NT2/D1 (cell line): ENCODE results near the gene PSMD1.
"Not testable (repeated sequence)": the region's sequence is repeated elsewhere in the genome, so short reads cannot be mapped to it uniquely, and the experiment has no call there.

Source experiments
- DNase-seq: peaks from one replicate; pipeline ENCODE4 v3.0.0-alpha.2; 2011; ENCODE audit warnings: low read depth, low spot score
- H3K27me3 ChIP-seq: 2 replicates; pipeline ENCODE4 v1.6.0; 2011; ENCODE audit warnings: mild to moderate bottlenecking; ENCODE audit not compliant: insufficient read length, insufficient read depth
- H3K36me3 ChIP-seq: 2 replicates; pipeline ENCODE4 v1.6.1; 2011; ENCODE audit warnings: mild to moderate bottlenecking, low read length, mixed read lengths; ENCODE audit not compliant: insufficient read depth, insufficient read length
- H3K4me1 ChIP-seq: 2 replicates; pipeline ENCODE4 v1.5.1; 2011; ENCODE audit not compliant: insufficient read depth, insufficient read length
- H3K4me3 ChIP-seq: 2 replicates; pipeline ENCODE4 v1.5.1; 2011; ENCODE audit warnings: low read depth; ENCODE audit not compliant: insufficient read length
- H3K9ac ChIP-seq: 2 replicates; pipeline ENCODE4 v1.6.0; 2011; ENCODE audit warnings: low read depth; ENCODE audit not compliant: insufficient read length
- H3K9me3 ChIP-seq: 2 replicates; pipeline ENCODE4 v1.5.1; 2011; ENCODE audit warnings: mild to moderate bottlenecking, low read length; ENCODE audit not compliant: insufficient read depth
- SUZ12 ChIP-seq: IDR thresholded peaks from 2 replicates; pipeline ENCODE4 v1.6.1; 2011; ENCODE audit not compliant: insufficient read length, insufficient read depth; ENCODE audit errors: extremely low read depth
- YY1 ChIP-seq: IDR thresholded peaks from 2 replicates; pipeline ENCODE4 v1.6.1; 2011; ENCODE audit not compliant: insufficient read length, insufficient read depth
- ZNF274 ChIP-seq: IDR thresholded peaks from 2 replicates; pipeline ENCODE4 v1.6.1; 2011; ENCODE audit warnings: mild to moderate bottlenecking, low read depth, low read length

PSMD1 gene

GRCh38 chr2:231169488-231169887 lies 112.8 kb downstream of the PSMD1 start:
- Histone ChIP-seq H3K4me3 (no peak overlapping the region), H3K27me3 (no peaks in the 10 kb centered on the region), H3K9me3 (no peaks in the 10 kb centered on the region), H3K4me1 (no peaks in the 10 kb centered on the region), H3K9ac (no peak overlapping the region), H3K36me3 (peaks cover 88% of the 10 kb centered on the region)
- no peak for DNase-seq
- TF ChIP-seq SUZ12 (no peak), ZNF274 (no peak), YY1 (no peak)

- DNase-seq, result no peak
- H3K9ac ChIP-seq, result no peak overlapping the region
- H3K4me1 ChIP-seq, result no peaks in the 10 kb centered on the region
- H3K36me3 ChIP-seq, result peaks cover 88% of the 10 kb centered on the region
- TF ChIP-seq YY1, result no peak
- no peak overlapping the region for H3K4me3 ChIP-seq
- H3K9me3 ChIP-seq, result no peaks in the 10 kb centered on the region
- H3K27me3 ChIP-seq, result no peaks in the 10 kb centered on the region
Observed at GRCh38 chr2:231170055-231170454, 113.4 kb downstream of the PSMD1 start.

GRCh38 chr2:231172025-231172424 lies 115.4 kb downstream of the PSMD1 start:
- H3K4me3 ChIP-seq, result no peak overlapping the region
- H3K4me1 ChIP-seq, result no peaks in the 10 kb centered on the region
- TF ChIP-seq ZNF274, result no peak
- TF ChIP-seq SUZ12, result no peak
- no peak for TF ChIP-seq YY1
- H3K9ac ChIP-seq, result no peak overlapping the region
- H3K9me3 ChIP-seq, result no peaks in the 10 kb centered on the region
- H3K27me3 ChIP-seq, result no peaks in the 10 kb centered on the region
- no peak for DNase-seq
- H3K36me3 ChIP-seq, result peaks cover 71% of the 10 kb centered on the region

GRCh38 chr2:231174211-231174651 lies 117.6 kb downstream of the PSMD1 start:
- Histone ChIP-seq H3K36me3 (peaks cover 57% of the 10 kb centered on the region), H3K9ac (no peak overlapping the region), H3K27me3 (no peaks in the 10 kb centered on the region), H3K4me1 (no peaks in the 10 kb centered on the region), H3K9me3 (no peaks in the 10 kb centered on the region), H3K4me3 (no peak overlapping the region)
- TF ChIP-seq SUZ12, result no peak
- DNase-seq, result no peak

GRCh38 chr2:231176066-231176465 lies 119.4 kb downstream of the PSMD1 start:
- Histone ChIP-seq H3K4me3 (no peak overlapping the region), H3K9ac (no peak overlapping the region), H3K27me3 (no peaks in the 10 kb centered on the region), H3K4me1 (peaks cover 3% of the 10 kb centered on the region), H3K36me3 (peaks cover 41% of the 10 kb centered on the region), H3K9me3 (no peaks in the 10 kb centered on the region)
- TF ChIP-seq SUZ12 (no peak), ZNF274 (no peak)
- no peak for DNase-seq

GRCh38 chr2:231177156-231178025 lies 120.7 kb downstream of the PSMD1 start:
- Histone ChIP-seq H3K4me1 (peaks cover 3% of the 10 kb centered on the region), H3K27me3 (no peaks in the 10 kb centered on the region), H3K9me3 (no peaks in the 10 kb centered on the region), H3K36me3 (peaks cover 29% of the 10 kb centered on the region), H3K9ac (no peak overlapping the region), H3K4me3 (no peak overlapping the region)
- no peak for DNase-seq
- no peak for TF ChIP-seq YY1
- no peak for TF ChIP-seq ZNF274
- no peak for TF ChIP-seq SUZ12

- not testable (repeated sequence) for H3K9ac ChIP-seq, H3K4me1 ChIP-seq, H3K4me3 ChIP-seq, DNase-seq, H3K27me3 ChIP-seq, H3K9me3 ChIP-seq
- H3K36me3 ChIP-seq, result peaks cover 15% of the 10 kb centered on the region
Observed at GRCh38 chr2:231178805-231179204, 122.1 kb downstream of the PSMD1 start.
